ENCODE results near the gene ZNF570.
A peak's percentile ranks its signal among the peaks of the same experiment; 100 is the strongest.

Gene ZNF570

GRCh38 chr19:37468961-37469777 lies at the start of gene ZNF570:
Gene ZNF570 (plus strand): TSS chr19:37469356. CDS start chr19:37470355, 999 bp downstream.
- DNase-seq (ENCODE audit: low read depth, low spot score), result peak; percentile 90

- no peak for DNase-seq (ENCODE audit: low read depth, low spot score)
These were observed 16.5 kb upstream of the ZNF570 start for GRCh38 chr19:37452500-37453245.

GRCh38 chr19:37466277-37466797 lies 2.8 kb upstream of the ZNF570 start:
- peak; percentile 25 for DNase-seq (ENCODE audit: low read depth, low spot score)

- peak; percentile 97 for DNase-seq (ENCODE audit: low read depth, low spot score)
These were observed 2.2 kb upstream of the ZNF570 start, which contains the start of gene ZNF569 for GRCh38 chr19:37466798-37467607. Gene ZNF569 (minus strand): TSS chr19:37467444. CDS start chr19:37444921, 22,523 bp downstream.

- DNase-seq (ENCODE audit: low read depth, low spot score), result no peak
These were observed 1.5 kb upstream of the ZNF570 start for GRCh38 chr19:37467608-37468090.

GRCh38 chr19:37470216-37470615 lies 1.1 kb downstream of the ZNF570 start:
- peak; percentile 1 for DNase-seq (ENCODE audit: low read depth, low spot score)

- DNase-seq (ENCODE audit: low read depth, low spot score), result no peak
These were observed 3.0 kb downstream of the ZNF570 start for GRCh38 chr19:37472165-37472564.

- DNase-seq (ENCODE audit: low read depth, low spot score), result no peak
These were observed 15.4 kb downstream of the ZNF570 start for GRCh38 chr19:37484406-37485168.

- no peak for DNase-seq (ENCODE audit: low read depth, low spot score)
These were observed 23.1 kb downstream of the ZNF570 start for GRCh38 chr19:37492213-37492612.

GRCh38 chr19:37505958-37506386 lies 36.8 kb downstream of the ZNF570 start:
- no peak for DNase-seq (ENCODE audit: low read depth, low spot score)

- DNase-seq (ENCODE audit: low read depth, low spot score), result peak; percentile 91
These were observed 37.4 kb downstream of the ZNF570 start, which contains the start of gene ZNF793 for GRCh38 chr19:37506387-37507166. Gene ZNF793 (plus strand): TSS chr19:37506939. CDS start chr19:37523440, 16,501 bp downstream.

GRCh38 chr19:37507167-37507464 lies 38.0 kb downstream of the ZNF570 start:
- DNase-seq (ENCODE audit: low read depth, low spot score), result no peak

- DNase-seq (ENCODE audit: low read depth, low spot score), result no peak
These were observed 42.0 kb downstream of the ZNF570 start for GRCh38 chr19:37511186-37511585.

- DNase-seq (ENCODE audit: low read depth, low spot score), result no peak
These were observed 42.7 kb downstream of the ZNF570 start for GRCh38 chr19:37511821-37512220.

GRCh38 chr19:37513397-37513796 lies 44.2 kb downstream of the ZNF570 start:
- no peak for DNase-seq (ENCODE audit: low read depth, low spot score)

GRCh38 chr19:37519890-37520289 lies 50.7 kb downstream of the ZNF570 start:
- DNase-seq (ENCODE audit: low read depth, low spot score), result peak; percentile 86

- DNase-seq (ENCODE audit: low read depth, low spot score), result peak; percentile 21
These were observed 68.3 kb downstream of the ZNF570 start for GRCh38 chr19:37537391-37537947.
